H1 (cell line): ENCODE measurements around the gene TRPV4. TPM values are rescaled to one million over a fixed set of nuclear protein-coding genes. Genes with fewer than 3 reads are reported as not detected.

ENCODE experiments used
- TAF1 ChIP-seq: IDR thresholded peaks from 2 replicates; pipeline ENCODE4 v1.6.1; 2011; ENCODE audit warnings: mild to moderate bottlenecking, low read depth, low read length
- polyA plus RNA-seq, 7 experiments: library from polyadenylated mRNA; depleted of rRNA in 3 of 7; stranded (reverse) in 5 of 7; unstranded in 2 of 7; fragments of >200 nt in 5 of 7; fragments of 200-250 nt in 2 of 7; gene quantifications; 1 replicate in 5 of 7; 2 replicates in 1 of 7; 4 replicates in 1 of 7; pipeline versions ENCODE4 v1.2.1 to v1.2.3, GENCODE V29; 2011 to 2013; ENCODE audit warnings: missing spikeins in 2 of 7, mixed read lengths in 2 of 7
- total RNA-seq: library from RNA; stranded (reverse); fragmentation: NEBNext Ultra II Directional; extraction: Animal tissue kit (Norgen Biotek cat#: 25700); gene quantifications from 2 replicates; pipeline ENCODE4 v1.2.1, GENCODE V29; 2021

TRPV4 gene
- total and polyA plus RNA-seq, 2 of the 8 experiments (the other 6 are each of a cell fraction or from before 2014, with no cell fraction given) = 2.1 to 6.2 TPM

DNA sequence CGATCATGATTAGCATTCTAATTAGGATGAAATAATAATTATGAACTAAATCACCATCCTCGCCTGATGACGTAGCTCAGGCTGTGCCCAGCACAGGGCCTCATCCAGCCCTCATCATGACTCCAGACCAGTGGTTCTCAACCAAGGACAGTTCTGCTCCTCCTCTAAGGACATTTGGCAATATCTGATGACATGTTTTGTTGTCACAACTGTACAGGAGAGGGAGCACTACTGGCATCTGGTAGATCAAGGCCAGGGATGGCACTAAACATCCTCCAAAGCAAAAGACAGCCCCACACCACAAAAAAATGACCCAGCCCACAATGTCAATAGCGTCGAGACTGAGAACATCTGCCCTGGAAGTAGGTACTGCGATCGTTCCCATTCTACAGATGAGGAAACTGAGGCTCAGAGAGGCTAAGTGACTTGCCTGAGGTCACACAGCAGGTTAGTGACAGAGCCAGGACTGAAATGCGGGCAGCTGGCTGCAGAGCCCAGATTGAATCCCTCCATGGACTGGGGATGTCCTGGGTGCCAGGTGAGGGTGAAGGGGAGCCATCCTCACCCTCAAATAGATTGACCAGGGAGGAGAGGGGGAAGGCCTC, 15.5 kb downstream of the TRPV4 start (continued):
- no peak for TF ChIP-seq TAF1
- TF ChIP-seq, all 59 proteins: peak for 0
